Measurements from ENCODE around the gene RIIAD1.
"Not testable (repeated sequence)": the region's sequence is repeated elsewhere in the genome, so short reads cannot be mapped to it uniquely, and the experiment has no call there.

Gene RIIAD1

GRCh38 chr1:151728151-151729054 is 7.1 kb downstream of the RIIAD1 start:
- peak in 35 of 42 donors; percentile 24 to 87 (median 57) for DNase-seq
- intact Hi-C loops (cut with DNase I) = no loop called here

GRCh38 chr1:151729157-151729965 is 8.0 kb downstream of the RIIAD1 start:
- intact Hi-C loops (cut with DNase I) = no loop called here

DNA sequence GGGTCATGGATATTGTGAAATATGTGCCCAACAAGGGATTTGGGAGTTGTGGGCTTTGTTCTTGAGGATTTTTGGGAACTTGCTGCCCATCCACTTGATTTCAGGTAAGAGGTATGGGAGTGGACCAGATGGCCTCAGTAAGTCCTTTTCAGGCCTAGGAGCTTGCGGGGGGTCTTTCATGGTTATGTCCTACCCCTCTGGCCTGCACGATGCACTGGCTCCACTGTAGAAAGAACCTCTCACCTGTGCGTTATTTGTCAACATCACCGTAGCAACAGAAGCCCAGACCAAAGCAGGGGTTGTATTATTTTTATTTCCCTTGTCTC is 8.6 kb downstream of the RIIAD1 start:
- intact Hi-C loops (cut with DNase I) = loop anchor here (5.0 kb wide), 1 partner anchor 193 kb away; no protein-coding TSS in a partner anchor
- peak in 1 of 42 donors; percentile 20 for DNase-seq

More at GRCh38 chr1:151729157-151729965, 8.0 kb downstream of the RIIAD1 start:
- peak in 2 of 42 donors; percentile 25 to 27 for DNase-seq

DNA sequence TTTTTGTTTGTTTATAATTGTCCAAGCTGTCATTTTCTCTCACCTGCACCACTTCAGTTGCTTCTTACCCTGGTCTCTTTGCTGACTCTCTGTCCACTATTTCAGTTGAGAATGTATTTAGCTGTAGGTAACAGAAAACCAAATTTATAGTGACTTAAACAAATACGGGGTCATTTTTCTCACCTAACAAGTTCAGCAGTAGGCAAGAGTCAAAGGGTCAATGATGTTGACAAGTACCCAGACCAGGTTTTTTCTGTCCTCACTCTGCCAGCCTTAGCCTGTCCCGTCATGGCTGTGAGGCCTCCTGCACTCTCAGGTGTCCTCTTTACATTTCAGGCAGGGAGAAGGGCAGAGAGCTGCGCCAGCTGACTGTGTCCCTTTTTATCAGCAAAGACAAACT is 11.8 kb downstream of the RIIAD1 start:
- intact Hi-C loops (cut with DNase I) = loop anchor here (5.0 kb wide), 1 partner anchor 196 kb away; no protein-coding TSS in a partner anchor
- DNase-seq = no peak

DNA sequence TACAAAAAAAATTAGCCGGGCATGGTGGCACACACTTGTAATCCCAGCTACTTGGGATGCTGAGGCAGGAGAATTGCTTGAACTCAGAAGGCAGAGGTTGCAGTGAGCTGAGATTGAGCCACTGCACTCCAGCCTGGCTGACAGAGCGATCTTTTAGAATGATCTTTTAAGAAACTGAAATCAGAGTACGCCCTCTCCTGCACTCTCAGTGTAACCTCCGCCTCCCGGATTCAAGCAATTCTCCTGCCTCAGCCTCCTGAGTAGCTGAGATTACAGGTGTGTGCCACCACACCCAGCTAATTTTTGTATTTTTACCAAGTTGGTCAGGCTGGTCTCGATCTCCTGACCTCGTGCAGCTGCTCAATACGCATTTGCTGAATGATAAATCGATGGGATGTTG is 12.7 kb downstream of the RIIAD1 start:
- not testable (repeated sequence) for DNase-seq
- intact Hi-C loops (cut with DNase I) = loop anchor here (5.0 kb wide), 1 partner anchor 197 kb away; no protein-coding TSS in a partner anchor

GRCh38 chr1:151737026-151737425 is 15.7 kb downstream of the RIIAD1 start:
- no peak for DNase-seq
- intact Hi-C loops (cut with DNase I) = loop anchor here (5.0 kb wide), 1 partner anchor 45 kb away; no protein-coding TSS in a partner anchor

DNA sequence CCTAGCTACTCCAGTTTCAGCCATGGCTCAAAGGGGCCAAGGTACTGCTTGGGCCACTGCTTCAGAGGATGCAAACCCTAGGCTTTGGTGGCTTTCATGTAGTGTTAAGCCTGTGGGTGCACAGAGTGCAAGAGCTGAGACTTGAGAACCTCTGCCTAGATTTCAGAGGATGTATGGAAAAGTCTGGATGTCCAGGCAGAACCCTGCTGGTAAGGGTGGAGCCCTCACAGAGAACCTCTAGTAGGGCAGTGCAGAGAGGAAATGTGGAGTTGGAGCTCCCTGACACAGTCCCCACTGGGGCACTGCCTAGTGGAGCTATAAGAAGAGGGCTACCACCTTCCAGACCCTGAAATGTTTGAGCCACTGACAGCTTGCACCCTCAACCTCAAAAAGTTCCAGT is 16.2 kb downstream of the RIIAD1 start:
- intact Hi-C loops (cut with DNase I) = loop anchor here (5.0 kb wide), 1 partner anchor 45 kb away; no protein-coding TSS in a partner anchor
- no peak for DNase-seq

DNA sequence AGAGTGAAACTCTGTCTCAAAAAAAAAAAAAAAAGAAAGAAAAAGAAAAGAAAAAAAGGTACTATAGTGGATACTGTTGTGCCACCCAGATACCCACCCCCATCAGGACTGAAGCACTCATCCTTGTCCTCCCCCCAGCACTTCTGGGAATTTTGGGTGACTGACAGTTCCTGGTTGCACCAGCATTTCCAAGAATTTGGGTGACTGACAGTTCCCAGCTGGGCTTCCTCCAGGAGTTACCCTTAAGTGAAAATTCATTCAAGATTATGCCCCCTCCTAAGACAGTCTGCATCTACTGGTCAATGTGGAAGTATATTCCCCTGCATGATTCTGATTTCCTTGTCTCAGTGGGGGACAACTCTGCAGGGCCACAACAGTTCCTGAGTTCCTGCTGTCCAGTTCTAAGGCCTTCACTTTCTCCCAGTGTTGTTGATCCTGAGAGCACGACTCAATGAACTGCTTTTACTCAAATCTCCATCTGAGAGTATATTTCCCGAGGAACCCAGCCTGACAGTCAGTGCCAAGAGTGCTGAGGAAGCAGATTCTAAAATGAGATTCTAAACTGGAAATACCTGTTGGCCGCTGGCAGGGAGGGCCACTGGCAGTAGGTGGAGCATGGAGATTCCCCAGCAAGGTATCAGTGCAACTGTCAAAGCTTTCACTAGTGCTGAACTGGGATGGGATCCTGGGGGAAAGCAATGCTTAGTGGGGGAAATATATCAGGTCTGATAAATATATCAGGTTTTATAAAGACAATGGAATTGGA is 18.5 kb downstream of the RIIAD1 start:
- intact Hi-C loops (cut with DNase I) = loop anchor here (5.0 kb wide), 1 partner anchor 47 kb away; no protein-coding TSS in a partner anchor
- no peak for DNase-seq

DNA sequence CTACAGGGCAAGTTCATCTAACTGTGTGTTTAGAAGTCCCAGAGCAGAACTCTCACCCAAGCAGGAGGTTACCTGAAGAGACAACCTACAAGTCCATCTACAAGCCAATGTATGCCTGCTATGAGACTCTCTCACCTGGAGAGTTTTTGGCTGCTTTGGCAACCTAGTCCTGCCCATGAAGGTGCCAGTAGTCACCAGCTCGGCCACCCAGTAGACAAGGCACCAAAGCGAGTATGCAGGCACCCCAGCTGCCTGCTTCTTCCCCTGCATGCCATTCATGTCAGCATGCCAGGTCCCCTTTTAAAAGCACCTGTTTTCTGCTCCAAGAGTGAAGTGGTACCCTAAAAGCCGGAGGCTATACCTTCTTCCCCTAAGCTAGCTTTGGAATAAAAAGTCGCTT is 20.2 kb downstream of the RIIAD1 start:
- no peak for DNase-seq
- intact Hi-C loops (cut with DNase I) = no loop called here

GRCh38 chr1:151756291-151756690 is 35.0 kb downstream of the RIIAD1 start:
- intact Hi-C loops (cut with DNase I) = no loop called here
- DNase-seq = no peak

DNA sequence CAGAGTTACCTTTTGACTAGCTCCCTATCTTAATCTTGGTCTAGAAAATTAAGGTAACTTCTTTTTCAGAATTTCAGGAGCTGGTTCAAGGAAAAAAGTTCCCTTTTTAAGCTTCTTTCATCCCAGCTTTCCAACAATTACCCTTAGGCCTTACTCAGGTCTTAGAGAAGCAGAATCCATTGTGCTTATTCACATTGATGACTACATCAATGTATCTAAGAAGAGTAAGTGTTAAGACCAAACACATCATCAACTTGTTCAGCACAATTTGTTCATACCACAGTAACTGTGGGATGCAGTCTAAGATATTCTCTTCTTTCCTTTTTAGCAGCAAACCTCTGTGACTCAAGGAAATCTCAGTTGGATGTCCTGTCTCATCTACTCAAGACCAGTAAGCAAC is 37.9 kb downstream of the RIIAD1 start:
- no peak for DNase-seq
- intact Hi-C loops (cut with DNase I) = no loop called here

DNA sequence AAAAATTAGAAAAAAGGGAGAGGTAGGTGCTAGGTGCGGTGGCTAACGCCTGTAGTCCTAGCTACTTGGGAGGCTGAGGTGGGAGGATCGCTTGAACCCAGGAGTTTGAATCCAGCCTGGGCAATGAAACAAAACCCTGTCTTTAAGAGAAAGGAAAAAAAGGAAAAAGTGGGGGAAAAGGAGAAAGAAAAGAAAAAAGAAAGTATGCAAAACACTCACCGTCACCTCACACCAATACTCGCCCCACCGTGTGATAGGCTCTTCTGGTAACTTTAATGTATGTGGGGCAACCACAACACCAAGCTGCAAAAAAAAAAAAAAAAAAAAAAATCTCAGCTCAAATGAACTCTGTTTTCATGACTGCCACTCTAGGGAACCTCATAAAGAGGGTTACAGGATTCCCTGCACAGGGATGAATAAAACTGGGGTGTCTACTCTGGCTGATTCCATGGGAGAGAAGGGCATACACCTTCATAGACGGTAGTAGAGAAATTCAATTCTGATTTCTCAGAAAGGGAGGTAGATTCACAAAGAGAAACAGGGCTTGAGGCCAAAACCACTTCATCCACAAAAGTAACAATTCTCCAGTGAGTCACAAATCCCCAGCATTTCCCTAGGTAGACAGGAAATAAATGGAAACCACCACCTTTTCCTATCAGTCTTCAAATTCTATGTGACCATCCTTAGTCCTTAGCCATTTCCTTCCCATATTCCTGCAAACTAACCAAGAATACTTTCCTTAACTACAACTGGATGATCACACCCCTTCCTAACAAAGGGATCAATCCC is 39.5 kb downstream of the RIIAD1 start:
- no peak for DNase-seq
- intact Hi-C loops (cut with DNase I) = no loop called here

GRCh38 chr1:151762941-151763921 is 41.9 kb downstream of the RIIAD1 start, which contains the start of gene MRPL9:
Gene MRPL9 (minus strand): TSS chr1:151763496. CDS start chr1:151763479, 17 bp downstream.
- intact Hi-C loops (cut with DNase I) = no loop called here
- DNase-seq = peak; percentile 77 to 95 (median 88)

DNA sequence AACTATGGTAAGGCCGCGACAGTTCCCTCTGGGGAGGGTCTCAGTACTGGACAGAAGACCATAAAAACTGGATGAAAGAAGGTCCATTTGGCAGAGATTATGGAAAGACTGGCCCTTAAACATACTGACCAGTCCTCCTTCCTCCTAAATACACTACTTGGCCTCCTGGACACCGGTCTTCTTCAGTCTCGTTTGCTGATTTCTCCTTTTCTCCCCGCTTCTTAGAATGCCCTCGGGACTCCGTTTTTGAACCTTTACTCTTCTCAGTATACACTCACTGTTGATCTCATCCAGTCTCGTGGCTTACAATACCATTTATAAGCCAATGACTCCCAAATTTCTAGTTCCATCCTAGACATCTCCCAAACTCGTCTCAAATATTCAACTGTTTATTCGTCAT is 42.7 kb downstream of the RIIAD1 start:
- intact Hi-C loops (cut with DNase I) = no loop called here
- DNase-seq = no peak

- intact Hi-C loops (cut with DNase I); DNase-seq: not testable (repeated sequence)
These were observed 47.2 kb downstream of the RIIAD1 start for GRCh38 chr1:151768351-151769066.

- DNase-seq; intact Hi-C loops (cut with DNase I): not testable (repeated sequence)
These were observed 47.9 kb downstream of the RIIAD1 start for GRCh38 chr1:151769270-151769669.

All from head of caudate nucleus (tissue), 42 donors.